Neural cell (in vitro differentiated cells): ENCODE data around the gene TTC39B.

Experiments
- POLR2AphosphoS5 ChIP-seq: IDR thresholded peaks from 2 replicates; pipeline ENCODE4 v1.6.1; 2012
- RAD21 ChIP-seq: fragments of 450-650 bp; conservative IDR thresholded peaks from 2 replicates; pipeline ENCODE4 v1.6.1; 2014; ENCODE audit warnings: antibody characterized with exemption, mild to moderate bottlenecking, moderate library complexity
- SMC3 ChIP-seq: fragments of 450-650 bp; conservative IDR thresholded peaks from 2 replicates; pipeline ENCODE4 v1.6.1; 2014; ENCODE audit warnings: antibody characterized with exemption, mild to moderate bottlenecking, moderate library complexity; ENCODE audit not compliant: poor library complexity
- TF ChIP-seq, protein P1 (sequence below): fragments of 450-650 bp; IDR thresholded peaks from 2 replicates; pipeline ENCODE4 v1.5.1; 2014; ENCODE audit warnings: antibody characterized with exemption, mild to moderate bottlenecking, moderate library complexity; ENCODE audit not compliant: poor library complexity, severe bottlenecking
- TF ChIP-seq, protein P2 (sequence below): IDR thresholded peaks from 2 replicates; pipeline ENCODE4 v1.6.1; 2012; ENCODE audit warnings: borderline replicate concordance

DNA sequence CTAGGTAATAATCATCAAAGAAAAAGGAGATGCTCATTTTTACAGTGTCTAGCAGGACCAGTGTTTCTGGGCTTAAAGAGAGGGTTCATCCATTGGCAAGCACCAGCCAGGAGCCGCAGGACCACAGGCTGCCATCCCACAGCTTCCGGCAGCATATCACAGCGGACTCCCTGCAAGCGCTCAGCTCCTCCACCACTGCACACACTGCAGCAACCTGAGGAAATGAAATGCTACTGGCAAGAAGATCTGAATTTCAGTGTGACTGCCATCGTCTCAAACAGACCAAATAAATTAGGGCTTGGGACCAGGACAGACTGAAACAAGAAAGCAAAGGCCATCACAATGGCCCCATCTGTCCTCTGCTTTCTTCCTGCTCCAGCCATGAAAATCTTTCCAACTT, 114.2 kb downstream of the TTC39B start:
- TF ChIP-seq, protein P1, sequence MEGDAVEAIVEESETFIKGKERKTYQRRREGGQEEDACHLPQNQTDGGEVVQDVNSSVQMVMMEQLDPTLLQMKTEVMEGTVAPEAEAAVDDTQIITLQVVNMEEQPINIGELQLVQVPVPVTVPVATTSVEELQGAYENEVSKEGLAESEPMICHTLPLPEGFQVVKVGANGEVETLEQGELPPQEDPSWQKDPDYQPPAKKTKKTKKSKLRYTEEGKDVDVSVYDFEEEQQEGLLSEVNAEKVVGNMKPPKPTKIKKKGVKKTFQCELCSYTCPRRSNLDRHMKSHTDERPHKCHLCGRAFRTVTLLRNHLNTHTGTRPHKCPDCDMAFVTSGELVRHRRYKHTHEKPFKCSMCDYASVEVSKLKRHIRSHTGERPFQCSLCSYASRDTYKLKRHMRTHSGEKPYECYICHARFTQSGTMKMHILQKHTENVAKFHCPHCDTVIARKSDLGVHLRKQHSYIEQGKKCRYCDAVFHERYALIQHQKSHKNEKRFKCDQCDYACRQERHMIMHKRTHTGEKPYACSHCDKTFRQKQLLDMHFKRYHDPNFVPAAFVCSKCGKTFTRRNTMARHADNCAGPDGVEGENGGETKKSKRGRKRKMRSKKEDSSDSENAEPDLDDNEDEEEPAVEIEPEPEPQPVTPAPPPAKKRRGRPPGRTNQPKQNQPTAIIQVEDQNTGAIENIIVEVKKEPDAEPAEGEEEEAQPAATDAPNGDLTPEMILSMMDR: no peak
- TF ChIP-seq RAD21: no peak
- no peak for TF ChIP-seq SMC3
- TF ChIP-seq POLR2AphosphoS5: no peak
- TF ChIP-seq, protein P2, sequence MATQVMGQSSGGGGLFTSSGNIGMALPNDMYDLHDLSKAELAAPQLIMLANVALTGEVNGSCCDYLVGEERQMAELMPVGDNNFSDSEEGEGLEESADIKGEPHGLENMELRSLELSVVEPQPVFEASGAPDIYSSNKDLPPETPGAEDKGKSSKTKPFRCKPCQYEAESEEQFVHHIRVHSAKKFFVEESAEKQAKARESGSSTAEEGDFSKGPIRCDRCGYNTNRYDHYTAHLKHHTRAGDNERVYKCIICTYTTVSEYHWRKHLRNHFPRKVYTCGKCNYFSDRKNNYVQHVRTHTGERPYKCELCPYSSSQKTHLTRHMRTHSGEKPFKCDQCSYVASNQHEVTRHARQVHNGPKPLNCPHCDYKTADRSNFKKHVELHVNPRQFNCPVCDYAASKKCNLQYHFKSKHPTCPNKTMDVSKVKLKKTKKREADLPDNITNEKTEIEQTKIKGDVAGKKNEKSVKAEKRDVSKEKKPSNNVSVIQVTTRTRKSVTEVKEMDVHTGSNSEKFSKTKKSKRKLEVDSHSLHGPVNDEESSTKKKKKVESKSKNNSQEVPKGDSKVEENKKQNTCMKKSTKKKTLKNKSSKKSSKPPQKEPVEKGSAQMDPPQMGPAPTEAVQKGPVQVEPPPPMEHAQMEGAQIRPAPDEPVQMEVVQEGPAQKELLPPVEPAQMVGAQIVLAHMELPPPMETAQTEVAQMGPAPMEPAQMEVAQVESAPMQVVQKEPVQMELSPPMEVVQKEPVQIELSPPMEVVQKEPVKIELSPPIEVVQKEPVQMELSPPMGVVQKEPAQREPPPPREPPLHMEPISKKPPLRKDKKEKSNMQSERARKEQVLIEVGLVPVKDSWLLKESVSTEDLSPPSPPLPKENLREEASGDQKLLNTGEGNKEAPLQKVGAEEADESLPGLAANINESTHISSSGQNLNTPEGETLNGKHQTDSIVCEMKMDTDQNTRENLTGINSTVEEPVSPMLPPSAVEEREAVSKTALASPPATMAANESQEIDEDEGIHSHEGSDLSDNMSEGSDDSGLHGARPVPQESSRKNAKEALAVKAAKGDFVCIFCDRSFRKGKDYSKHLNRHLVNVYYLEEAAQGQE: no peak
